Vagina (tissue), 2 donors: ENCODE results near the gene RGMB. TPM values are rescaled to one million over a fixed set of nuclear protein-coding genes. Genes with fewer than 3 reads are reported as not detected.

Source experiments
- DNase-seq, 2 donors: peaks; one replicate each; pipeline ENCODE4 v3.0.0-alpha.2; 2017; ENCODE audit errors: extremely low spot score in 2 of 2
- H3K27ac ChIP-seq: fragments of 200-600 bp; sonication (generic); one replicate; pipeline ENCODE4 v1.5.1; 2019
- H3K27me3 ChIP-seq: fragments of 200-600 bp; sonication (generic); one replicate; pipeline ENCODE4 v1.5.1; 2019
- H3K36me3 ChIP-seq, 2 donors: fragments of 200-600 bp; sonication (generic); one replicate each; pipeline ENCODE4 v1.5.1; 2017 to 2019
- H3K4me1 ChIP-seq: fragments of 200-600 bp; sonication (generic); one replicate; pipeline ENCODE4 v1.5.1; 2019
- H3K4me3 ChIP-seq, 2 donors: fragments of 200-600 bp; sonication (generic); 1 replicate in 1 of 2; 2 replicates in 1 of 2; pipeline ENCODE4 v1.5.1; 2016 to 2019
- H3K9me3 ChIP-seq: fragments of 200-600 bp; sonication (generic); one replicate; pipeline ENCODE4 v1.5.1; 2019
- POLR2A ChIP-seq, 2 donors: fragments of 450-650 bp; IDR thresholded peaks; one replicate each; pipeline ENCODE4 v1.6.1; 2017; ENCODE audit warnings: antibody characterized with exemption in 2 of 2, mild to moderate bottlenecking in 2 of 2, moderate library complexity in 2 of 2
- POLR2AphosphoS5 ChIP-seq, 2 donors: sonication (generic); formaldehyde crosslinking; IDR thresholded peaks; one replicate each; pipeline ENCODE4 v1.9.0; 2017; ENCODE audit warnings: antibody characterized with exemption in 2 of 2, mild to moderate bottlenecking in 2 of 2, low read depth in 1 of 2; ENCODE audit not compliant: insufficient read depth in 1 of 2
- intact Hi-C: fragments of 100-400 bp; cut with DNase I; formaldehyde crosslinking; loops from one replicate; pipeline ENCODE4 v1.15.1; 2023
- total RNA-seq: library from RNA; depleted of rRNA; stranded (reverse); fragments of >200 nt; gene quantifications from one replicate; pipeline ENCODE4 v1.2.3, GENCODE V29; 2016
- TF ChIP-seq, protein P1 (sequence below), 3 experiments: fragments of 450-650 bp in 2 of 3; fragments of 200-600 bp in 1 of 3; sonication (generic) in 1 of 3; IDR thresholded peaks; one replicate each; pipeline ENCODE4 v1.5.1; 2017 to 2019; ENCODE audit warnings: antibody characterized with exemption in 3 of 3, mild to moderate bottlenecking in 2 of 3, moderate library complexity in 2 of 3

Gene RGMB
- total RNA-seq, 1 donor from 2014 or later: 39.0 TPM

DNA sequence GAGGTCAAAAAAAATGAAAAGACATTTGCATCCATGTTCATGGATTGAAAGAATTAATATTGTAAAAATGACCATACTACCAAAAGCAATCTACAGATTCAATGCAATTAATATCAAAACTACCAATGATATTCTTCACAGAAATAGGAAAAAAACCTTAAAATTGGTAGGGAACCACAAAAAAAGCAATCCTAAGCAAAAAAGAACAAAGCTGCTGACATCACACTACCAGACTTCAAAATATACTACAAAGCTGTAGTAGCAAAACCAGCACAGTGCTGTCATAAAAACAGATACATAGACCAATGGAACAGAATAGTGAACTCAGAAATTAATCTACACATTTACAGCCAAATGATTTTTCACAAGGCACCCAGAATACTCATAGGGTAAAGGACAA is 34.3 kb downstream of the RGMB start:
- H3K9me3 ChIP-seq: peaks cover 9% of the 10 kb centered on the region
- H3K4me1 ChIP-seq: no peaks in the 10 kb centered on the region
- H3K27me3 ChIP-seq: no peaks in the 10 kb centered on the region
- no peaks in the 10 kb centered on the region for H3K36me3 ChIP-seq
- H3K4me3 ChIP-seq: no peak overlapping the region
- DNase-seq: no peak
- intact Hi-C loops: no loop called here
- TF ChIP-seq POLR2AphosphoS5 (IDR thresholded peaks at IDR 0.05; ENCODE audit: insufficient read depth in 1 of 2, low read depth in 1 of 2): no peak
- TF ChIP-seq POLR2A (IDR thresholded peaks at IDR 0.05): no peak
- TF ChIP-seq, protein P1, sequence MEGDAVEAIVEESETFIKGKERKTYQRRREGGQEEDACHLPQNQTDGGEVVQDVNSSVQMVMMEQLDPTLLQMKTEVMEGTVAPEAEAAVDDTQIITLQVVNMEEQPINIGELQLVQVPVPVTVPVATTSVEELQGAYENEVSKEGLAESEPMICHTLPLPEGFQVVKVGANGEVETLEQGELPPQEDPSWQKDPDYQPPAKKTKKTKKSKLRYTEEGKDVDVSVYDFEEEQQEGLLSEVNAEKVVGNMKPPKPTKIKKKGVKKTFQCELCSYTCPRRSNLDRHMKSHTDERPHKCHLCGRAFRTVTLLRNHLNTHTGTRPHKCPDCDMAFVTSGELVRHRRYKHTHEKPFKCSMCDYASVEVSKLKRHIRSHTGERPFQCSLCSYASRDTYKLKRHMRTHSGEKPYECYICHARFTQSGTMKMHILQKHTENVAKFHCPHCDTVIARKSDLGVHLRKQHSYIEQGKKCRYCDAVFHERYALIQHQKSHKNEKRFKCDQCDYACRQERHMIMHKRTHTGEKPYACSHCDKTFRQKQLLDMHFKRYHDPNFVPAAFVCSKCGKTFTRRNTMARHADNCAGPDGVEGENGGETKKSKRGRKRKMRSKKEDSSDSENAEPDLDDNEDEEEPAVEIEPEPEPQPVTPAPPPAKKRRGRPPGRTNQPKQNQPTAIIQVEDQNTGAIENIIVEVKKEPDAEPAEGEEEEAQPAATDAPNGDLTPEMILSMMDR (IDR thresholded peaks at IDR 0.05): no peak
- H3K27ac ChIP-seq: no peak overlapping the region

DNA sequence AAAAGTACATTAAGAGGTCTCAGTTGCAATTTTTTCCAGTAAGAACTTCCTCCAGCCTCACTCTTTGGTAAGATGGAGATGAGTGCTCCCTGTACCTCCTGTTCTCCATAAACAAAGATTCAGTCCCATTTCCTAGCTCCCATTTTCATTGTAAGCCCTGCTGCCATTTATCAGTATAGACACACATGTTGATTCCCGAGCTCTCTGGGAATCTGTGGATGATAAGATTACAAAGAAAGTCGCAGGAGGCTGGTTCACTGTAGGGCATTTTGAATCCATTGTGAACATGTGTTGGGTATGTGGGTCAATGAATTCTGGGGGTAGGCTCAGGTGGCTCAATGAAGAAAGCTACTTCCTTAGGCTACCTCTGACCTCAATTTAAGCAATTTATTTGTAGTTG is 36.7 kb downstream of the RGMB start:
- DNase-seq: no peak
- no peak for TF ChIP-seq POLR2AphosphoS5 (IDR thresholded peaks at IDR 0.05; ENCODE audit: insufficient read depth in 1 of 2, low read depth in 1 of 2)
- TF ChIP-seq, protein P1 (IDR thresholded peaks at IDR 0.05): no peak
- Histone ChIP-seq H3K27ac (no peak overlapping the region), H3K9me3 (peaks cover 6% of the 10 kb centered on the region), H3K4me1 (no peaks in the 10 kb centered on the region), H3K27me3 (no peaks in the 10 kb centered on the region), H3K4me3 (no peak overlapping the region), H3K36me3 (no peaks in the 10 kb centered on the region)
- intact Hi-C loops: no loop called here

DNA sequence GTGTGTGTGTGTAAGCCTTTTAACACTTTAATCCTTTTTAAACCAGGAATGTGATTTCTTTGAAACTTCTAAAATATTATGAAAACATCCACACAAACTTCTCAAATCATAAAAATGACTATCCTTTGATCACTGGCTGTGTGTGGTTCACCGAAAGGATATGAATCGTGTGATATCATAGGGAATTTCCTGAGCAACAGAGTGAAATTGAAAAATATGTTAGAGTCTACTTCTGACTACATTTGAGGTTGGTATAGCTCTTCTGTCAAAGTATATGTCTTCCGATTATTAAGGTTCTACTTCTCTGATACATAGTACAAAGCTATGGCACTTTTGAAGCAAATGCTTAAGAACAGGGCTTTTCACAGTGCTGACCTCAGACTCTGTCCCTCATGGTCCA is 40.3 kb downstream of the RGMB start:
- intact Hi-C loops: no loop called here
- Histone ChIP-seq H3K4me1 (no peaks in the 10 kb centered on the region), H3K27ac (no peak overlapping the region)

DNA sequence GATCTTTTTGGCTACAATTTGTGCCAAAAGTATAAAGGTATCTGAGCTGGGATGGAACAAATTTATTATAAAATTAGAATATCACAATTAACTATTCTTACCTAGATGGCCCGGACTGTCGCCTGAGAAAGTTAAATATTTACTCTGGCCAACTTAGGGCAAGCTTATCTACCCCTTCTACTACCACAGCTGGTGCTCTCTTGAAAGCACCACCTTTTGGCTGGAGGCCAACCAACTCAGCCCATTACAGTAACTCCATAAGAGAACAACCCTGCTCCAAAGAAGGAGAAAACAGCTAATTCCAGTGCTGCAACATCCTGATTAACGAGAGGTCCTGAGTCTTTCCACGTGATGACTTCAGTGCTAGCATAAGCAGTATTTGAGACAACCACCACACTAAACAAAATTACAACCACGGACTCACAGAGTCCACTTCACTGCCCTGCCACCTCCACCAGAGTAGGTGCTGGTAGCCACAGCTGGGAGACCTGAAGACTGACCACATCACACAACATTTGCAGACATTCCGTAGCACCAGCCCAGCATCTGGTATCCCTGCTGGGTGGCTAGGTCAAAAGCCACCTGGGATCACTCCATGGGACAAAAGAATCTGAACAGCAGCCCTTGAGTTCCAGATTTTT is 43.2 kb downstream of the RGMB start:
- TF ChIP-seq POLR2A (IDR thresholded peaks at IDR 0.05) (no peak), POLR2AphosphoS5 (IDR thresholded peaks at IDR 0.05; ENCODE audit: insufficient read depth in 1 of 2, low read depth in 1 of 2) (no peak)
- TF ChIP-seq, protein P1 (IDR thresholded peaks at IDR 0.05): no peak

More for the DNA sequence above, 40.3 kb downstream of the RGMB start:
- H3K9me3 ChIP-seq: no peaks in the 10 kb centered on the region
- TF ChIP-seq POLR2AphosphoS5 (IDR thresholded peaks at IDR 0.05; ENCODE audit: insufficient read depth in 1 of 2, low read depth in 1 of 2): no peak
- TF ChIP-seq, protein P1 (IDR thresholded peaks at IDR 0.05): no peak
- no peak for TF ChIP-seq POLR2A (IDR thresholded peaks at IDR 0.05)
- H3K36me3 ChIP-seq: no peaks in the 10 kb centered on the region
- DNase-seq: no peak
- no peaks in the 10 kb centered on the region for H3K27me3 ChIP-seq
- no peak overlapping the region for H3K4me3 ChIP-seq

DNA sequence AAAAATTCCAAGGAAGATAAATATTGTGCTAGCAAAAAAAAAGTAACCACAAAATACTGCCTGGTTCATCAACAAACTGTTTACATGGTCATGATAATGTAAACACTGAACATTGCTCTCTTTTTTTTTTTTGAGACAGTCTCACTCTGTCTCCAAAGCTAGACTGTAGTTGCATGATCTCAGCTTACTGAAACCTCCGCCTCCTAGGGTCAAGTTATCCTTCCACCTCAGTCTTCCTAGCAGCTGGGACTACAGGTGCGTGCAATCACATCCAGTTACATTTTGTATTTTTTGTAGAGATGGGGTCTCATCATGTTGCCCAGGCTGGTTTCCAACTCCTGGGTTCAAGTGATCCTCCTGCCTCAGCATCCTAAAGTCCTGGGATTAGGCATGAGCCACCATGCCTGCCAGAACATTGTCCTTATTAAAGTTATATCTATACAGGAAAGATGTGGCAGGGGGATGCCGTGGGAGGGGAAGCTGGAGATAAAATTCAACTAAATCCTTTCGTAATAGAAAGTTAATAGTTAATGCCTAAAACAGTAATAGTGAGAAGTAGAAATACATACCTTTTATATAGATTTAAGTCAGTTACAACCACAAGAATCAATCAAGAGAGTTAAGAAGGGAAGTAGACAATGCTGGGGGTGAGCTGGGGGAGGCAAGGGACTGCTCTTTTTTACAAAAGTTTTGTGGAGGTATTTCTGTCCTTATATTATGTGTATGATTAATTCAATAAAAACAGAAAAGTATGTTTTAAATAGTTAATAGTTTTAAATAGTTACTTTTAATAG is 52.3 kb downstream of the RGMB start:
- DNase-seq: no peak
- Histone ChIP-seq H3K9me3 (no peaks in the 10 kb centered on the region), H3K4me1 (no peaks in the 10 kb centered on the region), H3K27me3 (no peaks in the 10 kb centered on the region), H3K27ac (no peak overlapping the region), H3K4me3 (no peak overlapping the region), H3K36me3 (no peaks in the 10 kb centered on the region)
- intact Hi-C loops: no loop called here
- TF ChIP-seq POLR2A (IDR thresholded peaks at IDR 0.05) (no peak), POLR2AphosphoS5 (IDR thresholded peaks at IDR 0.05; ENCODE audit: insufficient read depth in 1 of 2, low read depth in 1 of 2) (no peak)
- TF ChIP-seq, protein P1 (IDR thresholded peaks at IDR 0.05): no peak

More for the DNA sequence above, 43.2 kb downstream of the RGMB start:
- no peaks in the 10 kb centered on the region for H3K4me1 ChIP-seq
- no peak overlapping the region for H3K27ac ChIP-seq
- no peaks in the 10 kb centered on the region for H3K36me3 ChIP-seq
- no peak overlapping the region for H3K4me3 ChIP-seq
- intact Hi-C loops: no loop called here
- no peaks in the 10 kb centered on the region for H3K27me3 ChIP-seq
- DNase-seq: no peak
- no peaks in the 10 kb centered on the region for H3K9me3 ChIP-seq
